ENCODE data around the gene TIGAR. TPM values are rescaled to one million over a fixed set of nuclear protein-coding genes. Genes with fewer than 3 reads are reported as not detected.

The TIGAR gene
- total and polyA plus RNA-seq, 2 donors (not counting 1 experiment from before 2014, with no cell fraction given) = 2.3 to 6.6 TPM

GRCh38 chr12:4292341-4293073 is 28.5 kb upstream of the TIGAR start:
- ATAC-seq (ENCODE audit: low read depth) = no peak
- CTCF ChIA-PET = interaction anchor here (3.7 kb wide), 1 partner anchor 16 kb away, joined by 14 read pairs; no protein-coding TSS in a partner anchor
- peaks cover 22% of the 10 kb centered on the region for H3K4me1 Mint-ChIP-seq
- no peaks in the 10 kb centered on the region for H3K27me3 Mint-ChIP-seq
- no peak overlapping the region for H3K4me2 ChIP-seq (replicated peaks; ENCODE audit: low read depth, low read length, poor library complexity, severe bottlenecking)
- peaks cover 0 to 82% of the 10 kb centered on the region in 2 experiments for H3K36me3 ChIP-seq (replicated peaks in 1 of 2; ENCODE audit: control extremely low read depth in 1 of 2, control insufficient read depth in 1 of 2, extremely low read depth in 1 of 2, insufficient read depth in 2 of 2, low read length in 1 of 2)
- POLR2A ChIA-PET = no interaction called here
- no peak overlapping the region for H3K27ac ChIP-seq (ENCODE audit: low read length in 2 of 2)
- peaks cover 18 to 25% of the 10 kb centered on the region in 2 donors for H3K4me1 ChIP-seq (ENCODE audit: control insufficient read depth in 2 of 2, insufficient read depth in 2 of 2, low read length in 2 of 2)
- H3K79me2 ChIP-seq (ENCODE audit: control insufficient read depth, insufficient read depth, low read length) = peaks cover 74% of the 10 kb centered on the region
- H4K20me1 ChIP-seq (ENCODE audit: control insufficient read depth, insufficient read depth, low read length, poor library complexity, severe bottlenecking) = peaks cover 40% of the 10 kb centered on the region
- no peaks in the 10 kb centered on the region for H3K9me3 ChIP-seq (ENCODE audit: control extremely low read depth in 1 of 3, control insufficient read depth in 2 of 3, insufficient read depth in 1 of 3, low read length in 2 of 3)
- no peak overlapping the region for H3K4me3 ChIP-seq (ENCODE audit: control extremely low read depth in 1 of 5, extremely low read depth in 1 of 5, insufficient read depth in 1 of 5, low read depth in 2 of 5, low read length in 4 of 5)
- peak overlapping the region; percentile 2 for H3K27ac Mint-ChIP-seq
- WGBS (ENCODE audit: insufficient coverage) = 96% methylated on average over 8 of the region's 16 CpGs
- intact Hi-C loops (cut with micrococcal nuclease) = no loop called here
- no peak overlapping the region for H3K9ac ChIP-seq (ENCODE audit: low read length)
- no peak overlapping the region for H3K4me3 Mint-ChIP-seq
- H3K27me3 ChIP-seq (replicated peaks in 1 of 4; ENCODE audit: control extremely low read depth in 1 of 4, control insufficient read depth in 3 of 4, insufficient read depth in 4 of 4, low read length in 3 of 4) = no peaks in the 10 kb centered on the region
- no peak overlapping the region for H2AFZ ChIP-seq (ENCODE audit: insufficient read depth, low read depth, low read length, poor library complexity, severe bottlenecking)
- no peak for DNase-seq
- TF ChIP-seq CTCF (IDR thresholded peaks at IDR 0.05) (no peak), EZH2 (IDR thresholded peaks at IDR 0.05; ENCODE audit: borderline replicate concordance, insufficient read depth, low read depth, low read length, poor library complexity, severe bottlenecking) (no peak)
- no peaks in the 10 kb centered on the region for H3K9me3 Mint-ChIP-seq (ENCODE audit: insufficient read depth)

DNA sequence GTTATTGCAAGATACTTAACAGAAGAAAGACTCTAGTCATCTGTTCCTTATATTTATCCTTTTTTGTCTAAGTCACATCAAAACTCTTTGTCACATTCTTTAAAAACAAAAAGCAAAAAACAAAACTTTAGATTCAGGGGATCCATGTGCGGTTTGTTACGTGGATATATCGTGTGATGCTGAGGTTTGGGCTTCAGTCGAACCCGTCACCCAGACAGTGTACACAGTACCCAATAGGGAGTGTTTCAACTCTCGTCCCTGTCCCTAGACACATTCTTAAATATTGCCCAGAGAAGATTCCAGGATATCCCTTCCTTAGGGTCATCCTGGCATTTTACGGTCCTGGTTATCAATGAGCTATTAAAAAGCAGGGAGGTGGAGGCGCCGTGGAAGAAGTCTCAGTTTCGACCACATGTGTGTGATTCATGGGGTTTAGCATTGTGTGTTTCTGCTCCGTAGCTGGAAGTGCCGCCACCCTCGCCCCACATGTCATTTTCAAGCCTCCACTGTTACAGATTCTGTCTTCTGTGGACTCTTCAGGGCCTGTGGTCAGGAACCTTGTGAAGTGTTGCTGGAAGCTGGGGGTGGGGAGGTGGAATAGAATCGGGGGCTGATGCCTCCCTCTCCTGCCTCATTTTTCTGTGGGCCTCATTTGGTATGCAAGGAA is 27.6 kb upstream of the TIGAR start:
- H3K27me3 Mint-ChIP-seq = no peaks in the 10 kb centered on the region
- H3K9me3 Mint-ChIP-seq (ENCODE audit: insufficient read depth) = no peaks in the 10 kb centered on the region
- intact Hi-C loops (cut with micrococcal nuclease) = no loop called here
- H3K27ac ChIP-seq (ENCODE audit: low read length in 2 of 2) = no peak overlapping the region
- H3K79me2 ChIP-seq (ENCODE audit: control insufficient read depth, insufficient read depth, low read length) = peaks cover 66% of the 10 kb centered on the region
- H2AFZ ChIP-seq (ENCODE audit: insufficient read depth, low read depth, low read length, poor library complexity, severe bottlenecking) = no peak overlapping the region
- H3K27me3 ChIP-seq (replicated peaks in 1 of 4; ENCODE audit: control extremely low read depth in 1 of 4, control insufficient read depth in 3 of 4, insufficient read depth in 4 of 4, low read length in 3 of 4) = no peaks in the 10 kb centered on the region
- ATAC-seq (ENCODE audit: low read depth) = no peak
- 86% methylated on average over 6 of the region's 14 CpGs for WGBS (ENCODE audit: insufficient coverage)
- H4K20me1 ChIP-seq (ENCODE audit: control insufficient read depth, insufficient read depth, low read length, poor library complexity, severe bottlenecking) = peaks cover 36% of the 10 kb centered on the region
- no peak for TF ChIP-seq EZH2 (IDR thresholded peaks at IDR 0.05; ENCODE audit: borderline replicate concordance, insufficient read depth, low read depth, low read length, poor library complexity, severe bottlenecking)
- no peak for TF ChIP-seq CTCF (IDR thresholded peaks at IDR 0.05)
- H3K4me1 ChIP-seq (ENCODE audit: control insufficient read depth in 2 of 2, insufficient read depth in 2 of 2, low read length in 2 of 2) = peaks cover 12 to 16% of the 10 kb centered on the region in 2 donors
- no peak overlapping the region for H3K4me3 ChIP-seq (ENCODE audit: control extremely low read depth in 1 of 5, extremely low read depth in 1 of 5, insufficient read depth in 1 of 5, low read depth in 2 of 5, low read length in 4 of 5)
- H3K36me3 ChIP-seq (replicated peaks in 1 of 2; ENCODE audit: control extremely low read depth in 1 of 2, control insufficient read depth in 1 of 2, extremely low read depth in 1 of 2, insufficient read depth in 2 of 2, low read length in 1 of 2) = peaks cover 0 to 81% of the 10 kb centered on the region in 2 experiments
- H3K9me3 ChIP-seq (ENCODE audit: control extremely low read depth in 1 of 3, control insufficient read depth in 2 of 3, insufficient read depth in 1 of 3, low read length in 2 of 3) = no peaks in the 10 kb centered on the region
- H3K27ac Mint-ChIP-seq = no peak overlapping the region
- CTCF ChIA-PET = interaction anchor here (0.7 to 3.7 kb wide), 3 partner anchors 14 to 407 kb away, joined by 3 to 14 read pairs (median 5); no protein-coding TSS in a partner anchor
- DNase-seq = no peak
- H3K4me3 Mint-ChIP-seq = no peak overlapping the region
- H3K9ac ChIP-seq (ENCODE audit: low read length) = no peak overlapping the region
- no peak overlapping the region for H3K4me2 ChIP-seq (replicated peaks; ENCODE audit: low read depth, low read length, poor library complexity, severe bottlenecking)
- peaks cover 13% of the 10 kb centered on the region for H3K4me1 Mint-ChIP-seq
- POLR2A ChIA-PET = no interaction called here
